Measurements from ENCODE around the gene PHRF1.

The PHRF1 gene

DNA sequence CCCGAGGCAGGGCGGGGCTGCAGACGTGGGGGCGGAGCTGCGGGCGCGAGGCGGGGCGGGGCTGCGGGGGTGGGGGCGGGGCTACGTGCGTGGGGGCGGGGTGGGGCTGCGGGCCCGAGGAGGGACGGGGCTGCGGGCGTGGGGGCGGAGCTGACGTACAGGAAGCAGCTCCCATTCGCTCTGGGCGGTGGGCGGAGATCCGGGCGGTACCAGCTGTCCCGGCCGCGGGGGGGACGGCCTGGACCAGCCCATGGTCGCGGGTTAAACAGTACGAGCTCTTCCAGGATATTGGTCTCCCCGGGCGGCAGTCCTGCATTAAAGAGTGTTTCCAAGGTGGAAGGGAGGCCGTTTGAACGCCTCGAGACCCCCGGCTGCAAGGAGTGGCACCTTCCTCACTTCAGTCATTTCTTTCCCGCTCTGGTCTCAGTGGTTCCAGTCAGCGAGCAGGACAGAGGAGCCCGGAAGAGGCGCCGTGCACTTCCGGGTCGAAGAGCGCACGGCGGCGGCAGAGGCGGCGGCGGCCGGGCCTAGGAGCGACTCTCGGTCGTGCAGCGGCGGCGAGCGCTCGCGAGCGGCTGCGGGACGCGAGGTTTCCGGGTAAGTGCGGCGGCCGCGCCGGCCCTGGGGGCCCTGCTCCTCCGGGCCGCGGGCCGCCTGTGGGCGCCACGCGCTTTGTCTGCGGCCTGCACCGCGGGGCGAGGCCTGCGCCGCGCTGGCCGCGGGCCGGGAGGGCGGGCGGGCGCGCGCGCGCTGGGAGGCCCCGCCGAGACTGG, at the start of gene PHRF1:
TSS of gene PHRF1 (plus strand) at position 475 of the 773 bp plus-strand sequence. CDS start 5,043 bp downstream, outside the sequence.
- peak; percentile 61 to 95 for DNase-seq

GRCh38 chr11:528166-528814, 48.0 kb upstream of the PHRF1 start:
- no peak for DNase-seq

DNA sequence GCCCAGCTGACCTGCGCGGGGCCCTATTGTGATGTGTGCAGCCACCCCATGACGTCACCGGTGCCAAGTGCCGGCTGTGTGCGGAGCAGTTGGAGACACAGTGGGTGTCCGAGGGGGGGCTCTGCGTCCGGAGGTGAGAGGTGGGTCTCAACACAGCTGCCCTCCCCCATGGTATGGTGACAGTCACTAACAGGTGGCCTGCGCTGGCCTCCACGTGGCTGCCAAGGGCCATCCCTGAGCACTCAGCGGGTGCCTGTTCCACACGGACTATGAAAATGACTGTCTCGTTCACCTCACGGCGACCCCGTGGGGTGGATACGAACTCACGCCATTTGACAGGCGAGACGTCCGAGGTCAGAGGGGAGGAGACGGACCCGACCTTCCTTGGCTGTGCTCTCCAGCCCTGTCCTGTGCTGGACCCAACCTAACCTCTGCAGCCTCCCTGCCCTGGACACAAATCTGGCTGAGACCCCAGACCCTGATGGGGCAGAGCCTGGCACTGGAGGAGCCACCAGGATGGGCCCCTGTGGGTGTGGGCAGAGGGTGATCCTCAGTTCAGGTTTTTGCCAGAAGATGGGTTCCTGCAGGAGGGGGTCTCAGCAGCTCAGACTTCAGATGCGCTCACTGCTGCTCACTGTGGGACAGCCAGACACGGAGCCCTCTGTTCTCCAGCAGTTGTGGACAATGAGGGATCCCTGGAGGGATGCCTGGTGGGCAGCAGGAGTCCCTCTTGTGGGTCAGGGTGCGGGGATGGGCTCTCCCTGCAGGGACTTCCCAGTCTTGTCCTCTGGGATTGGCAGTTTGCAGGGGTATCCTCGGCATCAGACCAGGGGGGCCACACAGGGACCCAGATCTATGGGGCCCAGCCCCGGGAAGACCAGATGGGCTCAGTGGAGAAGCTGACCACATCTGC, 47.2 kb upstream of the PHRF1 start:
- no peak for DNase-seq

DNA sequence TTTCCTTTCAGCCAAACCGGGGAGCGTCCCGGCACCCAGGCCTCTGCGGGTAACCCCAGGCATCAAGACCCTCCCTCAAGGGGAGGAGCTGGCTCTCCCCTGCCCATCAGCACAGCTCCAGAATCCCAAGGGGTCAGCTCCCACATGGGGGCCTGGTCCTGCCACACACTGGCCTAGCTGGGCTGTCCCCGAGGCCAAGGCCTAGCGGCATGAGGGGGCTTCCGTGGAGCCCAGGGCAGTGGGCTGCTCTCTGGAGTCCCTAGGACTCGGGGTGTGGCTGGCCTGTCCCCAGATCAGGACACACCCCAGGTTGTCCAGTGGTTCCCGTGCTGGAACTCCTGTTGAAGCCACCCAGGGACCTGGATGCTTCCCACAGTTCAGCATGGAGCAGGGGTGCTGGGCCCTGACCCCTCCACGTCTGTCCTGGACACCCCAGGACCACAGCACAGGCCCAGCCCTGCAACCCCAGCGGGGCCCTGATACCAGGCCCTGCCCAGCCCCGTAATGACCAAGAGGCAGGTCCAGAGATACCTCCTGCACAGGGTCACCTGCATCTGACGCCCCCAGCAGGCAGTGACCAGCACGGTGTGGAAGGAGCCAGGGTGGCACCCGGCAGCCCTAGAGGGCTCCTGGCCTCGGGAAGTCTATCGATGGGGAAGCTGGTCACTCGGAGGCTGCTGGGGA, 46.4 kb upstream of the PHRF1 start:
- no peak for DNase-seq

DNA sequence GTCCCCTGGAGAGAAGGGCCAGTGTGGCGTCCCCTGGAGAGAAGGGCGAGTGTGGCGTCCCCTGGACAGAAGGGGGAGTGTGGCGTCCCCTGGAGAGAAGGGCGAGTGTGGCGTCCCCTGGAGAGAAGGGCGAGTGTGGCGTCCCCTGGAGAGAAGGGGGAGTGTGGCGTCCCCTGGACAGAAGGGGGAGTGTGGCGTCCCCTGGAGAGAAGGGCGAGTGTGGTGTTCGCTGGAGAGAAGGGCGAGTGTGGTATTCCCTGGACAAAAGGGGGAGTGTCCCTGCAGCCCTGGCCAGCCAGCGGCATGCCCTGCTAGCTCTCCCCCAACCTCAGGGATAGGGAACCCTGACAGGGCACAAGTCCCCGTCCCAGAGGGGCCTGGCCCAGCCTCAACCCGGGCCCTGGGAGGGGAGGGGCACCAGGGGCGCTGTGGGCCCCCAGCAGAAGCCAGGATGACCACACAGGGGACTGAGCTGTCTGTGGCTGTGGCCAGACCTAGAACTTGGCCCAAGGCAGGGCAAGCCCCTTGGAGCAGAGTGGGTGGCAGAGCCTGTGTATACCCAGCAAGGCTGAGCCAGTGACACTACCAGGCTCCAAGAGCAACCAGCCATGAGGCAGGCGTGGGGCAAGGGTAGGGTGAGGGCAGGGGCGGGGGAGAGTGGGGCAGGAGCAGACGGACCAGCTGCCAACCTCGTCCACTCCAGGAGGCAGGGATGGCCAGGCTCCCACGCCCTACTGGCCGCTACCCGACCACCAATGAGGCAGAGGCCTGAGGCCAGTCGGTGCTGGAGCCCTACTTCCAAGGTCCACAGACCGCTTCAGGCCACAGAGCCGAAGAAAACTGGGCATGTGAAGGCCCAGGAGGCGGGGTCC, 45.1 kb upstream of the PHRF1 start:
- no peak for DNase-seq

DNA sequence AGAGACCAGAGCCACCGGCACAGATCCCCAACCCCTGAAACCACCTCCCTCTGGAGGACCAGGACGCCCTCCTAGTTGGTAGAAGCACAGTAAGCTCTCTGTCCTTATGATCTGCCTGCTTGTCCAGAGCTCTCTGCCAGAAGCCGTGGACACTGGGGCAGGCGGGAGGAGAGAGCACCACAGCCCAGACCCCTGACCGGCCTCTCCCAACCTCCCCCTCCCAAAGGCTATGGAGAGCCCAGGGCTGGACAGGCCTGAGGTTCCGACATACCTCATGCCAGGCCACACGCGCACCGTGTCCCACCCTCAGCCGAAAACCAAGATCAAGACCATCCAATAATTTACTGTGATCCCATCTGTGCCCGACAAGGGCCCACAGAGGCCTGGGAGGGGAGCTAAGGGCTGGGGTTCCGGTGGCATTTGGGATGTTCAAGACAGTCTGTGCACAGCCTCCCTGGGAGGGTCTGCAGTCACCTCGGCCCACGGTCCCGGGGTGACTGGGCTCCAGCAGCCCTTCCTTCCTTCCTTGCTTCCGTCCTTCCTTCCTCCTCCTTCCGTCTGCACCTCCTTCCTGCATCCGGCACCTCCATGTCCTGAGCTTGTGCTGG, 44.2 kb upstream of the PHRF1 start:
- DNase-seq = no peak

GRCh38 chr11:532527-532985, 43.7 kb upstream of the PHRF1 start:
- no peak for DNase-seq

DNA sequence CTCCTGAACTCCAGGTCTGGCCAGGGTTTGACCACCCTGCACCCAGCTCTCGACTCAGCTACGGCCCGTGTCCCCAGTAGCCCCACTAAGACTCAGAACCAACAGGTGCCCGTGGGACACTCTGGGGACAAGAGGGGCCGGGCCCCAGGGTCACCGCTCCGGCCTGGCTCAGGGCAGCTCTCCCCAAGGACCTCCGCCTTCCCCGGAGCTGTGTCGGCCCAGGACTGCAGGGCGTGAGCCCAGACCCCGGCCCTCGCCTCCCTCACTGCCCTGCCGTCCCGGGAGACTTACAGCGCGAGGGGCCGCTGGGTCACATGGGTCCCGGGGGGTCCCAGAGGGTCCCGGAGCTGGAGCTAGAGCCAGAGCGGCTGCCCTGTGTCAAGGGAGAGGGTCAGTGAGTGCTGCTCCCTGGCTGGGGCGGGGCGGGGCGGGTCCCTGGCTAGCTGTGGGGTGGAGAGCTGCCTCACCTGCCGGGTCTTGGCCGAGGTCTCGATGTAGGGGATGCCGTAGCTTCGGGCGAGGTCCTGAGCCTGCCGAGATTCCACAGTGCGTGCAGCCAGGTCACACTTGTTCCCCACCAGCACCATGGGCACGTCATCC, 43.2 kb upstream of the PHRF1 start:
- no peak for DNase-seq

GRCh38 chr11:533586-534395, 42.5 kb upstream of the PHRF1 start:
- DNase-seq = no peak

GRCh38 chr11:534396-535209, 41.7 kb upstream of the PHRF1 start:
- DNase-seq = no peak

- no peak for DNase-seq
These were observed 41.1 kb upstream of the PHRF1 start for GRCh38 chr11:535210-535518.

GRCh38 chr11:535519-536454, 40.5 kb upstream of the PHRF1 start, which contains the start of gene HRAS:
HRAS (minus strand) TSS chr11:535576.
- DNase-seq = peak; percentile 70 to 87

DNA sequence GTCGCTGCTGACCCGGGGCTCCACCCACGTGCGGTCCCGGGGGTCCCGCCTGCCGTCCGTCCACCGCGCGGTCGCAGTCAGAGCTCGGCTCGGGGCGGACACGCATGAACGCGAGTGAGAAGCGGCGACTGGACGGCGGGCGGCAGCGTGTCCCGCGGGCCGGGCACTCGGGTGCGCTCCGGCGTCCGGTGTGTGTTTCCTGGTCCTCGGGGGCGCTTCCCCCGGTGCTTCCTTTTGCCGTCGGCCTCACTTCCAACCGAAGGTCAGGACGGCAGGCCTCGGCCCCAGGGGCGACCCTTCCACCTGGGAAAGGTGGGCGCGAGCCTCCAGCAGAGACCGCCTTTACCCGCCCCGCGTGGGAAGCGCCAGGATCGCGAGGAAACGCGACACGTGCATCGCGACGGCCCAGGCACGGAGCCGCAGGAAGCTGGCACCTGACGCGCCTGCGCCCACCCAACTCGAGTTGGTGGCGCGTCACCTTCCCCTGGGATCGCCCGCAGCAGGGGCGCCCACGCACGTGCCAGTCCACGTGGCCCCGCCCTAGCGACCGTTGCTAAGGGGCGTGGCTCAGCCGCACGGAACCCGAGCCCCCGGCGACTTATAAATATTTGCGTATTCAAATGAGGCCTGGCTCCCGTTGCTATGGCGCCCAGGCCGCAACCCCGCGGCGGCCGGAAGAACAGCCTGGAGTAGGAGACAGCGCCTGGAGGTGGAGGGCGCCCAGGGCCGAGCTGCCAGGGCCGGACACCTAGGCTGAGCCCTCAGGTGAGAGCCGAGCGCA, 39.2 kb upstream of the PHRF1 start, which contains the start of gene LRRC56:
TSS of gene LRRC56 (plus strand) at position 687 of the 781 bp plus-strand sequence. CDS start 3,158 bp downstream, outside the sequence.
- DNase-seq = peak in 1 of 2 experiments; percentile 49

GRCh38 chr11:537622-538430, 38.4 kb upstream of the PHRF1 start:
- DNase-seq = no peak

DNA sequence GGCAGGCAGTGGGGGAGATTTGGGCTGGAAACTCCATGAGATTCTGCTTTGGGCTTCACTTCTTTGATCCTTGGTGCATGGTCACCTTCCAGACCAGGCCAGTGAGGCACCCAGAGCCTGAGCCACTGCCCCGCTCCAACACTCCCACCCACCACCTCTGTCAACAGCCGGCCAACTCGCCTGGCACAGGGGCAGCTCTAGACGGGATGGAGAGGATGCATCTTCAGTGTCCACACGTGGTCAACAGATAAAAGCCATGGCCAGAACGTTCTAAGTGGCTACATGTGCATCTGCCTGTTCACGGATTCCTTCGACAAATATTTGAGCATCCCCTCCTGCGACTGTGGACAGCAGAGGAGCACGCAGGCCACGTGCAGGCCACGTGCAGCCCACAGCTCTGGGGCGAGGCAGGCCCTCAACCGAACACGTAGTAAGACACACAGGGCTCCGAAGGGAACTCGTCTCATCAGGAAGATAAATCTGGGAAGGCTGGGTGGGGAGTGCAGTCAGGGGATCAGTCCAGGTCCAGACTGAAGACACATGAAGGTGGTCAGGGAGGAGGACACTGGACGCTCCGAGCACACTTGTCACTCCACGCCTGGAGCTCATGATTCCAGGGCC, 37.7 kb upstream of the PHRF1 start:
- DNase-seq = no peak
